Cardiac muscle cell (in vitro differentiated cells and primary cell): Measurements from ENCODE around the gene IGSF5. TPM values are rescaled to one million over a fixed set of nuclear protein-coding genes. Genes with fewer than 3 reads are reported as not detected.

Experiments used
- DNase-seq, 2 donors: peaks; one replicate each; pipeline versions ENCODE4 v3.0.0 to v3.0.0-alpha.2; 2010 to 2017; ENCODE audit warnings: low read depth in 1 of 2, low spot score in 1 of 2
- H3K27ac ChIP-seq: fragments of 200-600 bp; sonication (generic); 2 replicates; pipeline ENCODE4 v1.5.1; 2016
- H3K27me3 ChIP-seq: fragments of 200-600 bp; sonication (generic); 2 replicates; pipeline ENCODE4 v1.6.0; 2016; ENCODE audit warnings: control low read depth
- H3K36me3 ChIP-seq: fragments of 200-600 bp; sonication (generic); 2 replicates; pipeline ENCODE4 v1.5.1; 2016; ENCODE audit warnings: control low read depth
- H3K4me1 ChIP-seq: fragments of 200-600 bp; sonication (generic); 2 replicates; pipeline ENCODE4 v1.8.1; 2017; ENCODE audit warnings: low read depth, mild to moderate bottlenecking, mixed run types
- H3K4me3 ChIP-seq: fragments of 200-600 bp; sonication (generic); 2 replicates; pipeline ENCODE4 v1.5.1; 2016; ENCODE audit warnings: mild to moderate bottlenecking
- H3K9me3 ChIP-seq: fragments of 200-600 bp; sonication (generic); 2 replicates; pipeline ENCODE4 v1.5.1; 2017; ENCODE audit warnings: low read depth, mild to moderate bottlenecking, control low read depth
- polyA plus RNA-seq: library from polyadenylated mRNA; unstranded; fragments of >200 nt; fragmentation: Nextera tagmentation; extraction: Ambion mirVana; gene quantifications from 2 replicates; pipeline ENCODE4 v1.2.1, GENCODE V29; 2016
- total RNA-seq: library from RNA; depleted of rRNA; stranded (reverse); fragments of >200 nt; gene quantifications from 2 replicates; pipeline ENCODE4 v1.2.3, GENCODE V29; 2016
- TF ChIP-seq, protein P1 (sequence below): IDR thresholded peaks from 2 replicates; pipeline ENCODE4 v1.5.1; 2012; ENCODE audit warnings: low read depth, mild to moderate bottlenecking, low read length

The IGSF5 gene
- total and polyA plus RNA-seq, 2 experiments from 2014 or later = 1.7 to 3.1 TPM

DNA sequence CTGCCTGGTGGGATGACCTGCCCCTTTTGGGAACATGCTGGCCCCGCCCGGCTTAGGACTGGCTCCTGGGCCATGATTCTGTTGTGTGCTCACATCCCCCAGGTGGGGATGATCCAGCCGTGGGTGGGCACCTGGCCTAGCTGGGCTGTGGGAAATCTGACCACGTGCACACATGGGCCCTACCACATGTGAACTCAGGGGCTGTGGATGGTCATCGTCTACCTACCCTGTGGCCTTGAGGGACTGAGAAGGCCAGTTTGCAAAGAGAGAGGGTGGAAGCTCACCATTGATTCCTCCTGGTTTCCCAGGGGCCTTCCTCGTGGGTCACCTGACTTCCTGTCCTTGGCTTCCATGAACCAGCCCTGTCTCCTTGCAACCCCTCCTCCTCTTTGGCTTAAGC, 102.9 kb downstream of the IGSF5 start:
- no peak overlapping the region for H3K4me3 ChIP-seq
- TF ChIP-seq, protein P1, sequence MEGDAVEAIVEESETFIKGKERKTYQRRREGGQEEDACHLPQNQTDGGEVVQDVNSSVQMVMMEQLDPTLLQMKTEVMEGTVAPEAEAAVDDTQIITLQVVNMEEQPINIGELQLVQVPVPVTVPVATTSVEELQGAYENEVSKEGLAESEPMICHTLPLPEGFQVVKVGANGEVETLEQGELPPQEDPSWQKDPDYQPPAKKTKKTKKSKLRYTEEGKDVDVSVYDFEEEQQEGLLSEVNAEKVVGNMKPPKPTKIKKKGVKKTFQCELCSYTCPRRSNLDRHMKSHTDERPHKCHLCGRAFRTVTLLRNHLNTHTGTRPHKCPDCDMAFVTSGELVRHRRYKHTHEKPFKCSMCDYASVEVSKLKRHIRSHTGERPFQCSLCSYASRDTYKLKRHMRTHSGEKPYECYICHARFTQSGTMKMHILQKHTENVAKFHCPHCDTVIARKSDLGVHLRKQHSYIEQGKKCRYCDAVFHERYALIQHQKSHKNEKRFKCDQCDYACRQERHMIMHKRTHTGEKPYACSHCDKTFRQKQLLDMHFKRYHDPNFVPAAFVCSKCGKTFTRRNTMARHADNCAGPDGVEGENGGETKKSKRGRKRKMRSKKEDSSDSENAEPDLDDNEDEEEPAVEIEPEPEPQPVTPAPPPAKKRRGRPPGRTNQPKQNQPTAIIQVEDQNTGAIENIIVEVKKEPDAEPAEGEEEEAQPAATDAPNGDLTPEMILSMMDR = no peak
- no peaks in the 10 kb centered on the region for H3K36me3 ChIP-seq
- H3K27me3 ChIP-seq = no peaks in the 10 kb centered on the region
- no peaks in the 10 kb centered on the region for H3K4me1 ChIP-seq
- H3K27ac ChIP-seq = no peak overlapping the region
- H3K9me3 ChIP-seq = no peaks in the 10 kb centered on the region
- no peak for DNase-seq

- no peak overlapping the region for H3K4me3 ChIP-seq
- DNase-seq = no peak
- H3K4me1 ChIP-seq = no peaks in the 10 kb centered on the region
- TF ChIP-seq, protein P1 = no peak
- no peak overlapping the region for H3K27ac ChIP-seq
- no peaks in the 10 kb centered on the region for H3K9me3 ChIP-seq
- no peaks in the 10 kb centered on the region for H3K27me3 ChIP-seq
- no peaks in the 10 kb centered on the region for H3K36me3 ChIP-seq
These were observed 104.2 kb downstream of the IGSF5 start for GRCh38 chr21:39849014-39849655.

- H3K27ac ChIP-seq = no peak overlapping the region
- no peak for DNase-seq
- TF ChIP-seq, protein P1 = no peak
- no peaks in the 10 kb centered on the region for H3K27me3 ChIP-seq
- H3K4me1 ChIP-seq = no peaks in the 10 kb centered on the region
- no peak overlapping the region for H3K4me3 ChIP-seq
- no peaks in the 10 kb centered on the region for H3K36me3 ChIP-seq
- no peaks in the 10 kb centered on the region for H3K9me3 ChIP-seq
These were observed 105.3 kb downstream of the IGSF5 start for GRCh38 chr21:39850333-39850732.

GRCh38 chr21:39851002-39851618, 106.1 kb downstream of the IGSF5 start:
- Histone ChIP-seq H3K4me3 (no peak overlapping the region), H3K9me3 (no peaks in the 10 kb centered on the region), H3K4me1 (no peaks in the 10 kb centered on the region), H3K27ac (no peak overlapping the region), H3K36me3 (no peaks in the 10 kb centered on the region), H3K27me3 (no peaks in the 10 kb centered on the region)
- TF ChIP-seq, protein P1 = no peak
- no peak for DNase-seq

Other genes with a start within 250 kb of the IGSF5 start
- gene B3GALT5, start 132.2 kb upstream of the IGSF5 start, total RNA-seq = 1.4 and 2.0 TPM in 2 replicates
- 0.40 and 1.1 TPM in 2 replicates for gene B3GALT5, start 132.2 kb upstream of the IGSF5 start, polyA plus RNA-seq
- not detected in 2 replicates for gene PCP4, start 122.3 kb downstream of the IGSF5 start, total RNA-seq
- 2.5 and 3.0 TPM in 2 replicates for gene PCP4, start 122.3 kb downstream of the IGSF5 start, polyA plus RNA-seq